ENCODE results near the gene NETO1.

NETO1 gene

DNA sequence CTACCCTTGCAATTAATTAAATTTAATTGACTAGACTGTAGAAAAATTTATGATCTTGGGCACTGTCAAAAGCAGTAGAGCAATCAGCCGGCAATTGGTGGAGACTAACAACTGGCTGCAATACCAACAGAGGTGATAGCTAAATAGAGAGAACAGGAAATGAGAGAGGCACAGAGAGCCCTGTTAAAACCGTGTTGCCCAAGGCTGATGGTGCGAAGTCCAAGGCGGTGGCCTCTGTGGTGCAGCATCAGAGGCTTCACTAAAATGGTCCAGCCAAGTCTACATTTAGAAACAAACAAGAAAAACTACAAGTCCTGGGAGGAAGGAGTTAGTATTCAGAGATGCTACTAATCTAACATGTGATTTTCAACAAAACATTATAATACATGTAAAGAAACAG lies 115.6 kb downstream of the NETO1 start (continued):
- no peak for TF ChIP-seq ZFHX2 (tag by site-specific recombination; conservative IDR thresholded peaks at IDR 0.05)
- no peak for TF ChIP-seq ZNF138 (tag by site-specific recombination; IDR thresholded peaks at IDR 0.05; ENCODE audit: borderline replicate concordance)
- no peak for TF ChIP-seq ZNF174 (tag by site-specific recombination; IDR thresholded peaks at IDR 0.05)
- no peak for TF ChIP-seq ZNF2 (tag by site-specific recombination; IDR thresholded peaks at IDR 0.05)
- no peak for TF ChIP-seq ZNF623 (tag by site-specific recombination; IDR thresholded peaks at IDR 0.05)

DNA sequence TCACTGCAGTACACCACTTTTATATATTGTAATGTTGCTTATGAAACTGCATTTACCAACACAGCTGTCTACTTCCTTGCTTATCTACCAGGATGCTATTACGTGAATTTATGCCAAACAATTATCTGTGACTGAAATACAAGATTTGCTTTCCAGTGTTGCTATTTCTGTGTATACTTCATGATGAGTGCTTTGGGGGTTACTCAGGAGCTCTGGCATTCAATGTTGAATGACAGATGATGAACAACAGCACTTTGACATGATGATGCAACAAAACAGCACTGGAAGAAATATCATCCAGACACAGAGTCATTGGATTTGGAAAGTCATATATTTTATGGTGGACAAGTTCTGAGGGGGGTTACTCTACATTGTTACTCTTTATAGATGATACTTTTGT lies 125.8 kb downstream of the NETO1 start:
- H3K4me3 ChIP-seq (ENCODE audit: low read depth, low read length): no peak overlapping the region
- H3K36me3 ChIP-seq (ENCODE audit: control insufficient read depth in 2 of 2, insufficient read depth in 1 of 2, low read length in 2 of 2): no peaks in the 10 kb centered on the region
- CTCF ChIA-PET: no interaction called here
- H3K27ac ChIP-seq (ENCODE audit: extremely low read depth, low read depth, low read length): no peak overlapping the region
- no peak for TF ChIP-seq ZNF112 (tag by site-specific recombination; IDR thresholded peaks at IDR 0.05)
- no peak for TF ChIP-seq ZNF544 (tag by site-specific recombination; IDR thresholded peaks at IDR 0.05)
- no peak for TF ChIP-seq ZNF266 (tag by site-specific recombination; IDR thresholded peaks at IDR 0.05; ENCODE audit: low read depth)
- no peak for TF ChIP-seq ZNF292 (tag by site-specific recombination; IDR thresholded peaks at IDR 0.05; ENCODE audit: borderline replicate concordance, low read depth)
- no peaks in the 10 kb centered on the region for H3K4me1 ChIP-seq (ENCODE audit: control insufficient read depth, insufficient read depth, low read length)
- POLR2A ChIA-PET: no interaction called here
- H3K9me3 ChIP-seq (ENCODE audit: control insufficient read depth, insufficient read depth, low read depth, low read length): no peaks in the 10 kb centered on the region

DNA sequence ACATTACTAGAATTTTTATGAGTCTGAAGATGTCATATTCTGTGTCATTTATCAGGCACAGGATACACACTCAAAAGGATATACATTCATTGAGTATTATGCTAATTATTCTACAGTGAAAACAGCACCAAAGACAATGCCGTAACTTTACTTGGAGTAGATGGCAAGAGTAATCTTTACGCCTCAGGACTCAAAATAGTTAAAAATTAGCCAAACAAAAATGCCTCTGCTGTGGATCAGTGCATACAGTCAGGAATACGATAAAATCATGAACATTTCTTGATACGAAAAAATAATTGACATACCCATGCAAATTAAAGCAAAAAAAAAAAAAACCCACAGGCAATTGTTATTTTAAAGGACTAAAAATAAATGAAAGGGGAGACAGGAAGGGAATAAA lies 129.7 kb downstream of the NETO1 start:
- no peaks in the 10 kb centered on the region for H3K9me3 ChIP-seq (ENCODE audit: control insufficient read depth, insufficient read depth, low read depth, low read length)
- POLR2A ChIA-PET: no interaction called here
- H3K4me3 ChIP-seq (ENCODE audit: low read depth, low read length): no peak overlapping the region
- no peaks in the 10 kb centered on the region for H3K4me1 ChIP-seq (ENCODE audit: control insufficient read depth, insufficient read depth, low read length)
- CTCF ChIA-PET: no interaction called here
- no peaks in the 10 kb centered on the region for H3K36me3 ChIP-seq (ENCODE audit: control insufficient read depth in 2 of 2, insufficient read depth in 1 of 2, low read length in 2 of 2)
- no peak overlapping the region for H3K27ac ChIP-seq (ENCODE audit: extremely low read depth, low read depth, low read length)
- TF ChIP-seq GFI1B (tag by site-specific recombination; IDR thresholded peaks at IDR 0.05): no peak
- no peak for TF ChIP-seq ZNF560 (tag by site-specific recombination; IDR thresholded peaks at IDR 0.05; ENCODE audit: borderline replicate concordance)
- no peak for TF ChIP-seq ZNF785 (tag by site-specific recombination; IDR thresholded peaks at IDR 0.05)
- TF ChIP-seq ZNF473 (tag by site-specific recombination; IDR thresholded peaks at IDR 0.05): no peak
- TF ChIP-seq, protein P1, sequence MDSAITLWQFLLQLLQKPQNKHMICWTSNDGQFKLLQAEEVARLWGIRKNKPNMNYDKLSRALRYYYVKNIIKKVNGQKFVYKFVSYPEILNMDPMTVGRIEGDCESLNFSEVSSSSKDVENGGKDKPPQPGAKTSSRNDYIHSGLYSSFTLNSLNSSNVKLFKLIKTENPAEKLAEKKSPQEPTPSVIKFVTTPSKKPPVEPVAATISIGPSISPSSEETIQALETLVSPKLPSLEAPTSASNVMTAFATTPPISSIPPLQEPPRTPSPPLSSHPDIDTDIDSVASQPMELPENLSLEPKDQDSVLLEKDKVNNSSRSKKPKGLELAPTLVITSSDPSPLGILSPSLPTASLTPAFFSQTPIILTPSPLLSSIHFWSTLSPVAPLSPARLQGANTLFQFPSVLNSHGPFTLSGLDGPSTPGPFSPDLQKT (IDR thresholded peaks at IDR 0.05; ENCODE audit: borderline replicate concordance, low read depth, low read length): no peak
- no peak for TF ChIP-seq ZNF777 (tag by site-specific recombination; IDR thresholded peaks at IDR 0.05; ENCODE audit: borderline replicate concordance)
- TF ChIP-seq ZNF664 (tag by site-specific recombination; IDR thresholded peaks at IDR 0.05): no peak
- TF ChIP-seq ZNF768 (tag by site-specific recombination; IDR thresholded peaks at IDR 0.05): no peak
- TF ChIP-seq ZBTB7A (tag by site-specific recombination; IDR thresholded peaks at IDR 0.05; ENCODE audit: low read depth): no peak
- TF ChIP-seq, protein P2, sequence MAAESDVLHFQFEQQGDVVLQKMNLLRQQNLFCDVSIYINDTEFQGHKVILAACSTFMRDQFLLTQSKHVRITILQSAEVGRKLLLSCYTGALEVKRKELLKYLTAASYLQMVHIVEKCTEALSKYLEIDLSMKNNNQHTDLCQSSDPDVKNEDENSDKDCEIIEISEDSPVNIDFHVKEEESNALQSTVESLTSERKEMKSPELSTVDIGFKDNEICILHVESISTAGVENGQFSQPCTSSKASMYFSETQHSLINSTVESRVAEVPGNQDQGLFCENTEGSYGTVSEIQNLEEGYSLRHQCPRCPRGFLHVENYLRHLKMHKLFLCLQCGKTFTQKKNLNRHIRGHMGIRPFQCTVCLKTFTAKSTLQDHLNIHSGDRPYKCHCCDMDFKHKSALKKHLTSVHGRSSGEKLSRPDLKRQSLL (tag by site-specific recombination; IDR thresholded peaks at IDR 0.05): no peak
- TF ChIP-seq, protein P3, sequence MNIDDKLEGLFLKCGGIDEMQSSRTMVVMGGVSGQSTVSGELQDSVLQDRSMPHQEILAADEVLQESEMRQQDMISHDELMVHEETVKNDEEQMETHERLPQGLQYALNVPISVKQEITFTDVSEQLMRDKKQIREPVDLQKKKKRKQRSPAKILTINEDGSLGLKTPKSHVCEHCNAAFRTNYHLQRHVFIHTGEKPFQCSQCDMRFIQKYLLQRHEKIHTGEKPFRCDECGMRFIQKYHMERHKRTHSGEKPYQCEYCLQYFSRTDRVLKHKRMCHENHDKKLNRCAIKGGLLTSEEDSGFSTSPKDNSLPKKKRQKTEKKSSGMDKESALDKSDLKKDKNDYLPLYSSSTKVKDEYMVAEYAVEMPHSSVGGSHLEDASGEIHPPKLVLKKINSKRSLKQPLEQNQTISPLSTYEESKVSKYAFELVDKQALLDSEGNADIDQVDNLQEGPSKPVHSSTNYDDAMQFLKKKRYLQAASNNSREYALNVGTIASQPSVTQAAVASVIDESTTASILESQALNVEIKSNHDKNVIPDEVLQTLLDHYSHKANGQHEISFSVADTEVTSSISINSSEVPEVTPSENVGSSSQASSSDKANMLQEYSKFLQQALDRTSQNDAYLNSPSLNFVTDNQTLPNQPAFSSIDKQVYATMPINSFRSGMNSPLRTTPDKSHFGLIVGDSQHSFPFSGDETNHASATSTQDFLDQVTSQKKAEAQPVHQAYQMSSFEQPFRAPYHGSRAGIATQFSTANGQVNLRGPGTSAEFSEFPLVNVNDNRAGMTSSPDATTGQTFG (tag by site-specific recombination; IDR thresholded peaks at IDR 0.05; ENCODE audit: borderline replicate concordance): no peak
- TF ChIP-seq ZNF658 (tag by site-specific recombination; IDR thresholded peaks at IDR 0.05): no peak
- TF ChIP-seq, protein P4, sequence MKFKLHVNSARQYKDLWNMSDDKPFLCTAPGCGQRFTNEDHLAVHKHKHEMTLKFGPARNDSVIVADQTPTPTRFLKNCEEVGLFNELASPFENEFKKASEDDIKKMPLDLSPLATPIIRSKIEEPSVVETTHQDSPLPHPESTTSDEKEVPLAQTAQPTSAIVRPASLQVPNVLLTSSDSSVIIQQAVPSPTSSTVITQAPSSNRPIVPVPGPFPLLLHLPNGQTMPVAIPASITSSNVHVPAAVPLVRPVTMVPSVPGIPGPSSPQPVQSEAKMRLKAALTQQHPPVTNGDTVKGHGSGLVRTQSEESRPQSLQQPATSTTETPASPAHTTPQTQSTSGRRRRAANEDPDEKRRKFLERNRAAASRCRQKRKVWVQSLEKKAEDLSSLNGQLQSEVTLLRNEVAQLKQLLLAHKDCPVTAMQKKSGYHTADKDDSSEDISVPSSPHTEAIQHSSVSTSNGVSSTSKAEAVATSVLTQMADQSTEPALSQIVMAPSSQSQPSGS (tag by site-specific recombination; IDR thresholded peaks at IDR 0.05; ENCODE audit: low read depth): no peak
- no peak for TF ChIP-seq ZNF514 (tag by site-specific recombination; IDR thresholded peaks at IDR 0.05)
- TF ChIP-seq, protein P5, sequence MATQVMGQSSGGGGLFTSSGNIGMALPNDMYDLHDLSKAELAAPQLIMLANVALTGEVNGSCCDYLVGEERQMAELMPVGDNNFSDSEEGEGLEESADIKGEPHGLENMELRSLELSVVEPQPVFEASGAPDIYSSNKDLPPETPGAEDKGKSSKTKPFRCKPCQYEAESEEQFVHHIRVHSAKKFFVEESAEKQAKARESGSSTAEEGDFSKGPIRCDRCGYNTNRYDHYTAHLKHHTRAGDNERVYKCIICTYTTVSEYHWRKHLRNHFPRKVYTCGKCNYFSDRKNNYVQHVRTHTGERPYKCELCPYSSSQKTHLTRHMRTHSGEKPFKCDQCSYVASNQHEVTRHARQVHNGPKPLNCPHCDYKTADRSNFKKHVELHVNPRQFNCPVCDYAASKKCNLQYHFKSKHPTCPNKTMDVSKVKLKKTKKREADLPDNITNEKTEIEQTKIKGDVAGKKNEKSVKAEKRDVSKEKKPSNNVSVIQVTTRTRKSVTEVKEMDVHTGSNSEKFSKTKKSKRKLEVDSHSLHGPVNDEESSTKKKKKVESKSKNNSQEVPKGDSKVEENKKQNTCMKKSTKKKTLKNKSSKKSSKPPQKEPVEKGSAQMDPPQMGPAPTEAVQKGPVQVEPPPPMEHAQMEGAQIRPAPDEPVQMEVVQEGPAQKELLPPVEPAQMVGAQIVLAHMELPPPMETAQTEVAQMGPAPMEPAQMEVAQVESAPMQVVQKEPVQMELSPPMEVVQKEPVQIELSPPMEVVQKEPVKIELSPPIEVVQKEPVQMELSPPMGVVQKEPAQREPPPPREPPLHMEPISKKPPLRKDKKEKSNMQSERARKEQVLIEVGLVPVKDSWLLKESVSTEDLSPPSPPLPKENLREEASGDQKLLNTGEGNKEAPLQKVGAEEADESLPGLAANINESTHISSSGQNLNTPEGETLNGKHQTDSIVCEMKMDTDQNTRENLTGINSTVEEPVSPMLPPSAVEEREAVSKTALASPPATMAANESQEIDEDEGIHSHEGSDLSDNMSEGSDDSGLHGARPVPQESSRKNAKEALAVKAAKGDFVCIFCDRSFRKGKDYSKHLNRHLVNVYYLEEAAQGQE (tag by site-specific recombination; IDR thresholded peaks at IDR 0.05): no peak
- no peak for TF ChIP-seq BCL11A (tag by site-specific recombination; IDR thresholded peaks at IDR 0.05; ENCODE audit: low read depth)
- no peak for TF ChIP-seq ZNF791 (tag by site-specific recombination; IDR thresholded peaks at IDR 0.05)

All from HEK293 (cell line).